ENCODE data around the gene ADAMTS9.

DNA sequence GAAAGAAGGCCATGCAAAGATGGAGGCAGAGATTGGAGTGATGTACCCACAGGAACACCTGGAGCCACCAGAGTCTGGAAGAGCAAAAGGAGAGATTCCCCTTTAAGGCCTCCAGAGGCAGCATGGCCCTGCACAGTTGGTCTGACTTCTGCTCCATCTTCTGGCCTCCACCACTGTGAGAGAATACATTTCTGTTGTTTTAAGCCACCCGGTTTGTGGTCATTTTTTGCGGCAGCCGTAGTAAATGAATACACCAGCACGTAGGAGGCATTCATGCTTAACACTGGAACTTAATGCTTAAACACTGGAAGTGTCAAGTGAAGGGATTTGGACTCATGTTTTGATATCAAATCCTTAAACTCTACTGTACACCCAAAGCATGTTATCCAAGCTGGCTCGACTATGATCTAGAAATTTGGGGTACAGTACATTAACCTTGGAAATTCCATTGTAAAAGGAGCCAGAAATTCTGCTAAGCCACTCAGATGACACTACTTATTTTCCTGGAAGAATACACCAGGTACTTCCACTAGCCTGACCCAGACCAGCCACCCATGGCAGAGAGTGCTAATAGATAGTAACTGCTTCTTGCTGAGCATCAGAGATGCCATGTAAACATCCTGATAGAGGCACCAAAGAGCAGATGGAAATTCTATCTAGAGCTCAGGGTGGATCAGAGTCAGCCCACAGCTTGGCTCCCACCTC is 190.9 kb downstream of the ADAMTS9 start:
- TF ChIP-seq, protein P1, sequence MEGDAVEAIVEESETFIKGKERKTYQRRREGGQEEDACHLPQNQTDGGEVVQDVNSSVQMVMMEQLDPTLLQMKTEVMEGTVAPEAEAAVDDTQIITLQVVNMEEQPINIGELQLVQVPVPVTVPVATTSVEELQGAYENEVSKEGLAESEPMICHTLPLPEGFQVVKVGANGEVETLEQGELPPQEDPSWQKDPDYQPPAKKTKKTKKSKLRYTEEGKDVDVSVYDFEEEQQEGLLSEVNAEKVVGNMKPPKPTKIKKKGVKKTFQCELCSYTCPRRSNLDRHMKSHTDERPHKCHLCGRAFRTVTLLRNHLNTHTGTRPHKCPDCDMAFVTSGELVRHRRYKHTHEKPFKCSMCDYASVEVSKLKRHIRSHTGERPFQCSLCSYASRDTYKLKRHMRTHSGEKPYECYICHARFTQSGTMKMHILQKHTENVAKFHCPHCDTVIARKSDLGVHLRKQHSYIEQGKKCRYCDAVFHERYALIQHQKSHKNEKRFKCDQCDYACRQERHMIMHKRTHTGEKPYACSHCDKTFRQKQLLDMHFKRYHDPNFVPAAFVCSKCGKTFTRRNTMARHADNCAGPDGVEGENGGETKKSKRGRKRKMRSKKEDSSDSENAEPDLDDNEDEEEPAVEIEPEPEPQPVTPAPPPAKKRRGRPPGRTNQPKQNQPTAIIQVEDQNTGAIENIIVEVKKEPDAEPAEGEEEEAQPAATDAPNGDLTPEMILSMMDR (IDR thresholded peaks at IDR 0.05): no peak
- TF ChIP-seq EP300 (IDR thresholded peaks at IDR 0.05): no peak
